ENCODE data around the gene VASP. TPM values are rescaled to one million over a fixed set of nuclear protein-coding genes. Genes with fewer than 3 reads are reported as not detected.

VASP gene
- total and polyA plus RNA-seq, 2 of the 4 experiments (the other 2 are of a cell fraction), result 61.1 to 88.8 TPM

- Histone ChIP-seq H4K91ac (ENCODE audit: insufficient read depth, low read depth, low read length) (no peak overlapping the region), H2AFZ (replicated peaks; ENCODE audit: low read length, poor library complexity) (no peak overlapping the region), H4K5ac (ENCODE audit: low read depth, low read length) (no peak overlapping the region), H3K18ac (ENCODE audit: low read depth, low read length) (no peak overlapping the region), H3K4ac (ENCODE audit: low read depth, low read length) (no peak overlapping the region), H3K4me1 (ENCODE audit: control insufficient read depth, insufficient read depth, low read length) (no peaks in the 10 kb centered on the region), H2BK20ac (ENCODE audit: low read depth, low read length) (no peak overlapping the region), H2BK5ac (ENCODE audit: low read depth, low read length, poor library complexity, severe bottlenecking) (no peak overlapping the region), H4K8ac (ENCODE audit: low read depth in 2 of 2, low read length in 2 of 2) (no peak overlapping the region), H3K27ac (ENCODE audit: insufficient read depth, low read length) (no peak overlapping the region), H3K9ac (ENCODE audit: low read depth, low read length) (no peak overlapping the region), H3K36me3 (ENCODE audit: control insufficient read depth, insufficient read depth, low read length) (no peaks in the 10 kb centered on the region), H3K4me3 (ENCODE audit: insufficient read depth, low read depth, low read length) (no peak overlapping the region), H3K14ac (replicated peaks; ENCODE audit: low read depth, low read length) (no peak overlapping the region), H3K9me3 (ENCODE audit: control insufficient read depth, insufficient read depth, low read length) (no peaks in the 10 kb centered on the region), H3K56ac (ENCODE audit: extremely low read depth, insufficient read depth, low read length) (no peak overlapping the region), H3K27me3 (ENCODE audit: control insufficient read depth, insufficient read depth, low read length) (no peaks in the 10 kb centered on the region), H2BK15ac (ENCODE audit: low read depth, low read length) (no peak overlapping the region), H3K4me2 (ENCODE audit: low read depth, low read length) (no peak overlapping the region), H3K23ac (ENCODE audit: low read depth, low read length) (no peak overlapping the region), H3K9me1 (ENCODE audit: insufficient read depth, low read length) (peaks cover 3% of the 10 kb centered on the region; the same call in 1 of the 2 replicates), H2BK120ac (ENCODE audit: low read depth, low read length) (no peak overlapping the region), H4K20me1 (ENCODE audit: insufficient read depth, low read length) (peaks cover 2% of the 10 kb centered on the region; the same call in 1 of the 2 replicates), H2AK9ac (replicated peaks; ENCODE audit: low read depth, low read length, poor library complexity) (no peak overlapping the region), H3K79me1 (ENCODE audit: low read depth in 1 of 2, low read length in 2 of 2) (peaks cover 3 to 24% of the 10 kb centered on the region in 2 experiments; a peak in 3 of 4 replicates), H2AK5ac (ENCODE audit: low read depth, low read length) (no peak overlapping the region)
- no peak for DNase-seq
- POLR2A ChIA-PET (ENCODE audit: unreplicated experiment), result no interaction called here
- dilution Hi-C loops (cut with HindIII; ENCODE audit: low sequenced_read_pairs, unreplicated experiment) (no loop called here), in situ Hi-C loops (cut with MboI; ENCODE audit: low sequenced_read_pairs) (no loop called here), intact Hi-C loops (cut with micrococcal nuclease) (no loop called here)
- TF ChIP-seq CEBPB (IDR thresholded peaks at IDR 0.05; ENCODE audit: low read depth, low read length), result no peak
- CTCF ChIA-PET, result no interaction called here
- 86% methylated on average over 2 of the region's 5 CpGs; no CpG with 5 or more reads in 1 of the 2 experiments for WGBS, 2 experiments (ENCODE audit: extremely low coverage in 2 of 2, insufficient read length in 1 of 2)
- no peak for ATAC-seq (ENCODE audit: low read depth)
- no TSS peak for BruUV-seq (replicated peaks)
Measured at GRCh38 chr19:45560038-45560437, 52.8 kb downstream of the VASP start.

All from IMR-90 (cell line).